ENCODE results near the gene PCDHGB3. TPM values are rescaled to one million over a fixed set of nuclear protein-coding genes. Genes with fewer than 3 reads are reported as not detected.

PCDHGB3 gene
- total RNA-seq, 4 donors from 2014 or later = 0.29 to 2.0 (median 1.2) TPM

DNA sequence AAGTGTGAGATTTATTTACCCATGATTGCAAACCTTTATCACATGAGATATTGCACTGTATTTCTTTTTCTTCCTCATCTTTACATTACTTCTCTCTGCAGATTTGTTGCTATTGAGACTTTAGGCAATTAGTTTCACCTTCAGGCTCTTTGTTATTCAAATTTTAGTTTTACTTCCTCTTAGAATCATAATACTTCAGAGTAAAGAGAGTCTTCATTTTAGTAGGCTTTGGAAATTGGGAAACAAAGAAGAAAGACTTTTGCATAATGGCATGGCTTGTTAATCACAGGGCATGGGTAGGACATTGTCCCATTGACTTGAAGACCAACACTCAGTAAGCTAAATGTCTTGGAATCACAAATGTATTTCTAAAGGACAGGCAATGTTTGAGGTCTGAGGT, 7.3 kb upstream of the PCDHGB3 start:
- Histone ChIP-seq H3K36me3 (no peaks in the 10 kb centered on the region), H3K9me3 (peaks cover 0 to 28% (median 6%) of the 10 kb centered on the region in 3 donors), H3K4me1 (peaks cover 5 to 8% of the 10 kb centered on the region in 2 donors), H3K4me3 (peak overlapping the region in 1 of 4 donors; percentile 26), H3K27ac (no peak overlapping the region), H3K27me3 (peaks cover 0 to 53% (median 38%) of the 10 kb centered on the region in 3 donors)
- intact Hi-C loops (cut with DNase I; ENCODE audit: low total_unique reads) = no loop called here
- TF ChIP-seq POLR2A (IDR thresholded peaks at IDR 0.05) = no peak
- TF ChIP-seq, protein P1, sequence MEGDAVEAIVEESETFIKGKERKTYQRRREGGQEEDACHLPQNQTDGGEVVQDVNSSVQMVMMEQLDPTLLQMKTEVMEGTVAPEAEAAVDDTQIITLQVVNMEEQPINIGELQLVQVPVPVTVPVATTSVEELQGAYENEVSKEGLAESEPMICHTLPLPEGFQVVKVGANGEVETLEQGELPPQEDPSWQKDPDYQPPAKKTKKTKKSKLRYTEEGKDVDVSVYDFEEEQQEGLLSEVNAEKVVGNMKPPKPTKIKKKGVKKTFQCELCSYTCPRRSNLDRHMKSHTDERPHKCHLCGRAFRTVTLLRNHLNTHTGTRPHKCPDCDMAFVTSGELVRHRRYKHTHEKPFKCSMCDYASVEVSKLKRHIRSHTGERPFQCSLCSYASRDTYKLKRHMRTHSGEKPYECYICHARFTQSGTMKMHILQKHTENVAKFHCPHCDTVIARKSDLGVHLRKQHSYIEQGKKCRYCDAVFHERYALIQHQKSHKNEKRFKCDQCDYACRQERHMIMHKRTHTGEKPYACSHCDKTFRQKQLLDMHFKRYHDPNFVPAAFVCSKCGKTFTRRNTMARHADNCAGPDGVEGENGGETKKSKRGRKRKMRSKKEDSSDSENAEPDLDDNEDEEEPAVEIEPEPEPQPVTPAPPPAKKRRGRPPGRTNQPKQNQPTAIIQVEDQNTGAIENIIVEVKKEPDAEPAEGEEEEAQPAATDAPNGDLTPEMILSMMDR (IDR thresholded peaks at IDR 0.05 in 4 of 5, conservative IDR thresholded peaks at IDR 0.05 in 1 of 5) = no peak
- in situ Hi-C loops (cut with MboI; ENCODE audit: low sequenced_read_pairs in 4 of 4) = no loop called here
- DNase-seq (no peak), ATAC-seq (no peak)

DNA sequence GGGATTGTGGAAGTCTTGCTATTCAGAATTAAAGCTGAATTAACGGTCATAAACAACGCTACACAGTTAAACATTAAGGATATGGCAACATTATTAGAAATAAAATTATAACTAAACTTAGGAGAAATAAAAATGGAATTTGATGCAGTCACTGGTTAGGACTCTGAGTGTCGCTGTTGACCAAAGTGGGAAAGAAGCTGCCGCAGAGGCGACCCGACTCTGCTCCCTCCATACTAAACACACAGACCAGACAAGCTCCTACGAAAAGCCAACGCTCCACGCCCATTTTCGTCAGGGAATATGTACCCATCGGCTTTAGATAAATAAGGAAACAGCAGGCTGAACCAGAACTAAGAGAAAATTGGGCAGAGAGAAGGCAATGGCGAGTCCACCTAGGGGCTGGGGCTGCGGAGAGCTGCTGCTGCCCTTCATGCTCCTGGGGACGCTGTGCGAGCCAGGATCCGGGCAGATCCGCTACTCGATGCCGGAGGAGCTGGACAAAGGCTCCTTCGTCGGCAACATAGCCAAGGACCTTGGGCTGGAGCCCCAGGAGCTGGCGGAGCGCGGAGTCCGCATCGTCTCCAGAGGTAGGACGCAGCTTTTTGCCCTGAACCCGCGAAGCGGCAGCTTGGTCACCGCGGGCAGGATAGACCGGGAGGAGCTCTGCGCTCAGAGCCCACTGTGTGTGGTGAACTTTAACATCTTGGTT, 5.9 kb upstream of the PCDHGB3 start, which contains the start of gene PCDHGA5:
Gene PCDHGA5 (plus strand): TSS at position 211 of the 709 bp plus-strand sequence. CDS start 169 bp downstream, at position 380.
- Histone ChIP-seq H3K27ac (no peak within 1 kb of the TSS), H3K9me3 (peaks cover 0 to 28% (median 6%) of the 10 kb centered on the region in 3 donors), H3K36me3 (no peaks in the 10 kb centered on the region), H3K4me3 (peak within 1 kb of the TSS; percentile 1 to 47 (median 16)), H3K4me1 (peaks cover 4 to 5% of the 10 kb centered on the region in 2 donors), H3K27me3 (peaks cover 0 to 53% (median 39%) of the 10 kb centered on the region in 3 donors)
- DNase-seq = no peak
- TF ChIP-seq, protein P1 (IDR thresholded peaks at IDR 0.05 in 4 of 5, conservative IDR thresholded peaks at IDR 0.05 in 1 of 5) = peak in 1 of 5 experiments; percentile 21
- TF ChIP-seq POLR2A (IDR thresholded peaks at IDR 0.05) = no peak
- in situ Hi-C loops (cut with MboI; ENCODE audit: low sequenced_read_pairs in 4 of 4) = no loop called here
- intact Hi-C loops (cut with DNase I; ENCODE audit: low total_unique reads) = no loop called here
- peak in 1 of 2 donors; percentile 19 for ATAC-seq

DNA sequence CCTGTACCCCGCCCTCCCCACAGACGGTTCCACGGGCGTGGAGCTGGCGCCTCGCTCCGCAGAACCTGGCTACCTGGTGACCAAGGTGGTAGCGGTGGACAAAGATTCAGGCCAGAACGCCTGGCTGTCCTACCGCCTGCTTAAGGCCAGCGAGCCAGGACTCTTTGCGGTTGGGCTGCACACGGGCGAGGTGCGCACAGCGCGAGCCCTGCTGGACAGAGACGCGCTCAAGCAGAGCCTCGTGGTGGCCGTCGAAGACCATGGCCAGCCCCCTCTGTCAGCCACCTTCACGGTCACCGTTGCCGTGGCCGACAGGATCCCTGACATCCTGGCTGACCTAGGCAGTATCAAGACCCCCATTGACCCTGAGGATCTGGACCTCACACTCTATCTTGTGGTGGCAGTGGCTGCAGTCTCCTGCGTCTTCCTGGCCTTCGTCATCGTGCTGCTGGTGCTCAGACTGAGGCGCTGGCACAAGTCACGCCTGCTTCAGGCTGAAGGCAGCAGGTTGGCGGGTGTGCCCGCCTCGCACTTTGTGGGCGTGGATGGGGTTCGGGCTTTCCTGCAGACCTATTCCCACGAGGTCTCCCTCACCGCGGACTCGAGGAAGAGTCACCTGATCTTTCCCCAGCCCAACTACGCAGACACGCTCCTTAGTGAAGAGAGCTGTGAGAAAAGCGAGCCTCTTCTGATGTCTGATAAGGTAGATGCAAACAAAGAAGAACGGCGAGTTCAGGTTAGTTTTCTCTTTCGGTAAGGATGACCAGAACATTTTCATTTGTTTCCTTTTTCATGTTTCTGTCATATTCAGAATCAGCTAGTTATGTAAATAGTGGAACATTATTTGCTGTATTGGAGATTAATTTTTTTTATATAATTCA, 3.8 kb upstream of the PCDHGB3 start:
- in situ Hi-C loops (cut with MboI; ENCODE audit: low sequenced_read_pairs in 4 of 4) (no loop called here), intact Hi-C loops (cut with DNase I; ENCODE audit: low total_unique reads) (no loop called here)
- no peak for DNase-seq
- H3K27ac ChIP-seq = no peak overlapping the region
- ATAC-seq = no peak
- H3K9me3 ChIP-seq = peaks cover 0 to 19% (median 5%) of the 10 kb centered on the region in 3 donors
- TF ChIP-seq POLR2A (IDR thresholded peaks at IDR 0.05) = no peak
- TF ChIP-seq, protein P1 (IDR thresholded peaks at IDR 0.05 in 4 of 5, conservative IDR thresholded peaks at IDR 0.05 in 1 of 5) = no peak
- H3K27me3 ChIP-seq = peaks cover 0 to 48% (median 32%) of the 10 kb centered on the region in 3 donors
- H3K36me3 ChIP-seq = no peaks in the 10 kb centered on the region
- H3K4me3 ChIP-seq = peak overlapping the region in 1 of 4 donors; percentile 12
- peaks cover 5 to 8% of the 10 kb centered on the region in 2 donors for H3K4me1 ChIP-seq

DNA sequence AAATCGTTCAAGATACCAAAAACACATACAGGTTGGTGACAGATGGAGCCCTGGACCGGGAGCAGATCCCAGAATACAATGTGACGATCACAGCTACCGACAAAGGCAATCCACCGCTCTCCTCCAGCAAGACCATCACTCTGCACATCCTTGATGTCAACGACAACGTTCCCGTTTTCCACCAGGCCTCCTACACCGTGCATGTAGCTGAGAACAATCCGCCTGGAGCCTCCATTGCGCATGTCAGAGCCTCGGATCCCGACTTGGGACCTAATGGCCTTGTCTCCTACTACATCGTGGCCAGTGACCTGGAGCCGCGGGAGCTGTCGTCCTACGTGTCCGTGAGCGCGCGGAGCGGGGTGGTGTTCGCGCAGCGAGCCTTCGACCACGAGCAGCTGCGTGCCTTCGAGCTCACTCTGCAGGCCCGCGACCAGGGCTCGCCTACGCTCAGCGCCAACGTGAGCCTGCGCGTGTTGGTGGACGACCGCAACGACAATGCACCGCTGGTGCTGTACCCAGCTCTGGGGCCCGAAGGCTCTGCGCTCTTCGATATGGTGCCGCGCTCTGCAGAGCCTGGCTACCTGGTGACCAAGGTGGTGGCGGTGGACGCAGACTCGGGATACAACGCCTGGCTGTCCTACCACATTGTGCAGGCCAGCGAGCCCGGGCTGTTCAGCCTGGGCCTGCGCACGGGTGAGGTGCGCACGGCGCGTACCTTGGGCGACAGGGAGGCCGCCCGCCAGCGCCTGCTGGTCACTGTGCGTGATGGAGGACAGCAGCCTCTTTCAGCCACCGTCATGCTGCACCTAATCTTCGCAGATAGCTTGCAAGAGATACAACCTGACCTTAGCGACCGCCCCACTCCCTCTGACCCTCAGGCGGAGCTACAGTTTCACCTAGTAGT, 1.8 kb downstream of the PCDHGB3 start:
- no peak for ATAC-seq
- peaks cover 0 to 4% of the 10 kb centered on the region in 2 donors for H3K4me1 ChIP-seq

More for the DNA sequence above, 1.8 kb downstream of the PCDHGB3 start:
- no peak for DNase-seq
- Histone ChIP-seq H3K27me3 (peaks cover 0 to 15% (median 8%) of the 10 kb centered on the region in 3 donors), H3K36me3 (no peaks in the 10 kb centered on the region), H3K27ac (no peak overlapping the region), H3K9me3 (peaks cover 0 to 13% (median 4%) of the 10 kb centered on the region in 3 donors), H3K4me3 (peak overlapping the region in 1 of 4 donors; percentile 50)
- in situ Hi-C loops (cut with MboI; ENCODE audit: low sequenced_read_pairs in 4 of 4) = no loop called here
- no peak for TF ChIP-seq POLR2A (IDR thresholded peaks at IDR 0.05)
- TF ChIP-seq, protein P1 (IDR thresholded peaks at IDR 0.05 in 4 of 5, conservative IDR thresholded peaks at IDR 0.05 in 1 of 5) = no peak
- intact Hi-C loops (cut with DNase I; ENCODE audit: low total_unique reads) = loop anchor here (5.0 kb wide), 1 partner anchor 40 kb away; the partner anchor contains the start of gene PCDHGA10

All from gastrocnemius medialis (tissue), 4 donors.